Effector memory CD8-positive, alpha-beta T cell (primary cell): ENCODE measurements around the gene ATP2A1.

Experiments used
- ATAC-seq: fragments of 150-1000 bp; cut with Tn5 transposase; replicated peaks from 2 replicates; pipeline ENCODE4 v1.10.0; 2021; ENCODE audit warnings: mild to moderate bottlenecking, moderate library complexity
- DNase-seq, 3 experiments: peaks; one replicate each; pipeline ENCODE4 v3.0.0; 2021
- H3K27ac Mint-ChIP-seq, 2 donors: one replicate each; pipeline ENCODE4 v1.8.0; 2022; ENCODE audit warnings: mild to moderate bottlenecking in 2 of 2, mixed read lengths in 2 of 2, moderate library complexity in 2 of 2
- H3K27me3 Mint-ChIP-seq, 2 donors: one replicate each; pipeline ENCODE4 v1.8.0; 2022; ENCODE audit warnings: mixed read lengths in 2 of 2
- H3K36me3 Mint-ChIP-seq: one replicate; pipeline ENCODE4 v1.8.0; 2022; ENCODE audit warnings: mild to moderate bottlenecking, moderate library complexity, mixed read lengths; ENCODE audit not compliant: insufficient read depth
- H3K4me1 Mint-ChIP-seq, 2 donors: one replicate each; pipeline ENCODE4 v1.8.0; 2022; ENCODE audit warnings: low read depth in 2 of 2, mixed read lengths in 2 of 2
- H3K4me3 Mint-ChIP-seq, 2 donors: one replicate each; pipeline ENCODE4 v1.8.0; 2022; ENCODE audit warnings: mild to moderate bottlenecking in 2 of 2, mixed read lengths in 2 of 2, moderate library complexity in 2 of 2
- H3K9me3 Mint-ChIP-seq, 2 donors: one replicate each; pipeline ENCODE4 v1.8.0; 2022; ENCODE audit warnings: mixed read lengths in 2 of 2

Gene ATP2A1

GRCh38 chr16:28951410-28951943, 73.2 kb downstream of the ATP2A1 start:
- Mint-ChIP-seq H3K4me3 (peak overlapping the region; percentile 93 to 98), H3K9me3 (no peaks in the 10 kb centered on the region), H3K36me3 (peaks cover 40% of the 10 kb centered on the region), H3K4me1 (peaks cover 16 to 33% of the 10 kb centered on the region in 2 donors), H3K27me3 (no peaks in the 10 kb centered on the region), H3K27ac (peak overlapping the region; percentile 89 to 91)
- DNase-seq (no peak), ATAC-seq (no peak)
